Right lobe of liver (tissue), 6 donors: Measurements from ENCODE around the gene DDX24. TPM values are rescaled to one million over a fixed set of nuclear protein-coding genes. Genes with fewer than 3 reads are reported as not detected.

Experiments used
- ATAC-seq, 4 donors: fragments of 200-7000 bp; cut with Tn5 transposase; one replicate each; pipeline ENCODE4 v1.9.1; 2020; ENCODE audit warnings: mild to moderate bottlenecking in 4 of 4, moderate library complexity in 4 of 4
- DNase-seq, 3 donors: peaks; one replicate each; pipeline ENCODE4 v3.0.0-alpha.2; 2020
- H3K27ac ChIP-seq, 3 donors: fragments of 200-600 bp; one replicate each; pipeline ENCODE4 v1.8.0; 2022
- H3K27me3 ChIP-seq, 2 donors: fragments of 200-600 bp; one replicate each; pipeline ENCODE4 v1.8.0; 2022
- H3K36me3 ChIP-seq, 4 donors: fragments of 200-600 bp; sonication (generic) in 1 of 4; one replicate each; pipeline versions ENCODE4 v1.5.1 to v1.8.0; 2017 to 2022; ENCODE audit warnings: control low read depth in 1 of 4
- H3K4me1 ChIP-seq, 4 donors: fragments of 200-600 bp; sonication (generic) in 1 of 4; one replicate each; pipeline versions ENCODE4 v1.5.1 to v1.8.0; 2017 to 2022; ENCODE audit warnings: control low read depth in 1 of 4
- H3K4me3 ChIP-seq, 3 donors: fragments of 200-600 bp; one replicate each; pipeline ENCODE4 v1.8.0; 2022
- H3K9me3 ChIP-seq, 4 donors: fragments of 200-600 bp; sonication (generic) in 1 of 4; one replicate each; pipeline versions ENCODE4 v1.5.1 to v1.8.0; 2017 to 2022; ENCODE audit warnings: control low read depth in 1 of 4
- POLR2A ChIP-seq: fragments of 450-650 bp; IDR thresholded peaks from one replicate; pipeline ENCODE4 v1.6.1; 2017; ENCODE audit warnings: antibody characterized with exemption, mild to moderate bottlenecking
- WGBS: methylation state at CpG from one replicate; pipeline ENCODE4 v1.1.6; 2018; ENCODE audit warnings: low coverage, low lambda C conversion rate; ENCODE audit not compliant: insufficient coverage; ENCODE audit errors: missing lambda C conversion rate; 5-methylcytosine and 5-hydroxymethylcytosine counted together
- intact Hi-C, 2 donors: fragments of 100-400 bp; cut with DNase I; formaldehyde crosslinking; loops; one replicate each; pipeline versions ENCODE4 v1.11.2 to v1.14.1; 2022
- total RNA-seq, 6 experiments: library from RNA; depleted of rRNA in 2 of 6; stranded (reverse); fragments of >200 nt in 2 of 6; fragmentation: NEBNext Ultra II Directional in 3 of 6; extraction: Animal tissue kit (Norgen Biotek cat#: 25700) in 3 of 6; gene quantifications; one replicate each; pipeline versions ENCODE4 v1.1.0 to v1.2.4, GENCODE V29; 2016 to 2023
- TF ChIP-seq, protein P1 (sequence below), 4 donors: fragments of 200-600 bp in 3 of 4; fragments of 450-650 bp in 1 of 4; IDR thresholded peaks; one replicate each; pipeline versions ENCODE4 v1.5.1 to v1.8.0; 2016 to 2022; ENCODE audit warnings: antibody characterized with exemption in 4 of 4, mild to moderate bottlenecking in 2 of 4
- donor health status: DM: no; HTN: yes; CAD: no.
- donor health status: DM: no; HTN: no; CAD: no.
- donor health status: DM: no; HTN: no; CAD: no.
- donor health status: DM: no; HTN: yes; CAD: no.
- donor health status: DM: no; HTN: yes; CAD: no.

Gene DDX24
- total RNA-seq, 6 experiments from 2014 or later, result 47.8 to 74.0 (median 63.6) TPM

GRCh38 chr14:94037954-94038353, 43.0 kb downstream of the DDX24 start:
- no peaks in the 10 kb centered on the region for H3K36me3 ChIP-seq
- H3K4me3 ChIP-seq, result no peak overlapping the region
- 100% methylated on average over 1 of the region's 9 CpGs for WGBS
- DNase-seq (no peak), ATAC-seq (no peak)
- no peaks in the 10 kb centered on the region for H3K9me3 ChIP-seq
- H3K4me1 ChIP-seq, result peaks cover 0 to 8% (median 0%) of the 10 kb centered on the region in 4 donors
- intact Hi-C loops, result no loop called here
- TF ChIP-seq, protein P1, sequence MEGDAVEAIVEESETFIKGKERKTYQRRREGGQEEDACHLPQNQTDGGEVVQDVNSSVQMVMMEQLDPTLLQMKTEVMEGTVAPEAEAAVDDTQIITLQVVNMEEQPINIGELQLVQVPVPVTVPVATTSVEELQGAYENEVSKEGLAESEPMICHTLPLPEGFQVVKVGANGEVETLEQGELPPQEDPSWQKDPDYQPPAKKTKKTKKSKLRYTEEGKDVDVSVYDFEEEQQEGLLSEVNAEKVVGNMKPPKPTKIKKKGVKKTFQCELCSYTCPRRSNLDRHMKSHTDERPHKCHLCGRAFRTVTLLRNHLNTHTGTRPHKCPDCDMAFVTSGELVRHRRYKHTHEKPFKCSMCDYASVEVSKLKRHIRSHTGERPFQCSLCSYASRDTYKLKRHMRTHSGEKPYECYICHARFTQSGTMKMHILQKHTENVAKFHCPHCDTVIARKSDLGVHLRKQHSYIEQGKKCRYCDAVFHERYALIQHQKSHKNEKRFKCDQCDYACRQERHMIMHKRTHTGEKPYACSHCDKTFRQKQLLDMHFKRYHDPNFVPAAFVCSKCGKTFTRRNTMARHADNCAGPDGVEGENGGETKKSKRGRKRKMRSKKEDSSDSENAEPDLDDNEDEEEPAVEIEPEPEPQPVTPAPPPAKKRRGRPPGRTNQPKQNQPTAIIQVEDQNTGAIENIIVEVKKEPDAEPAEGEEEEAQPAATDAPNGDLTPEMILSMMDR (IDR thresholded peaks at IDR 0.05), result no peak
- TF ChIP-seq POLR2A, result no peak
- no peaks in the 10 kb centered on the region for H3K27me3 ChIP-seq
- H3K27ac ChIP-seq, result no peak overlapping the region

- peak; percentile 73 to 78 (median 73) for DNase-seq
- Histone ChIP-seq H3K27ac (no peak overlapping the region), H3K9me3 (no peaks in the 10 kb centered on the region), H3K27me3 (no peaks in the 10 kb centered on the region), H3K4me1 (peaks cover 0 to under 1% (median 0%) of the 10 kb centered on the region in 4 donors), H3K4me3 (no peak overlapping the region), H3K36me3 (no peaks in the 10 kb centered on the region)
- WGBS, result 8% methylated on average over 9 of the region's 12 CpGs
- intact Hi-C loops, result no loop called here
- peak; percentile 95 to 99 (median 98) for ATAC-seq
- no peak for TF ChIP-seq POLR2A
- TF ChIP-seq, protein P1 (IDR thresholded peaks at IDR 0.05), result peak; percentile 82 to 87 (median 85)
Observed at GRCh38 chr14:94036313-94037167, 44.5 kb downstream of the DDX24 start.

DNA sequence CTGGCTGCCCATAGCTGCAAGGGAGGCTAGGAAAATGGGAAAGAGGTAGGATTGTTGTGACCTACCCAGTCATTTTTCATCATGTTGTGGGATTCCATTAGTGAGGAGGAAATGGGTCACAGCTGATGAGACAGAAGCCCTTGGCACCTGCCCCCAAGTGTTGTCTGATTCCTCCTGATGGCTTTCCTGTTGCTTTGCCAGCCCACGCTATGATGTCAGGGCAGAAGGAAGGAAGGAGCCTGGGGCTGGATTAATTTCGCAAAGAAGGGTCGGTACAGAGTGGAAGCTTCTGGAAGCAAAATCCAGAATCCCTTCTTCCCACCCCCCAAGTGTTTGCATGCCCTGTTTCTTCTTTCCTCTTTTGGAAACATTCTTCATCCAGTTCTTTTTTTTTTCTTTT, 46.1 kb downstream of the DDX24 start:
- no peak for TF ChIP-seq POLR2A
- TF ChIP-seq, protein P1 (IDR thresholded peaks at IDR 0.05), result no peak
- WGBS, result 92% methylated on average over 2 of the region's 3 CpGs
- Histone ChIP-seq H3K27ac (no peak overlapping the region), H3K4me3 (no peak overlapping the region), H3K27me3 (no peaks in the 10 kb centered on the region), H3K36me3 (no peaks in the 10 kb centered on the region), H3K9me3 (no peaks in the 10 kb centered on the region), H3K4me1 (no peaks in the 10 kb centered on the region)
- intact Hi-C loops, result no loop called here
- peak in 1 of 3 donors; percentile 23 for DNase-seq
- no peak for ATAC-seq

DNA sequence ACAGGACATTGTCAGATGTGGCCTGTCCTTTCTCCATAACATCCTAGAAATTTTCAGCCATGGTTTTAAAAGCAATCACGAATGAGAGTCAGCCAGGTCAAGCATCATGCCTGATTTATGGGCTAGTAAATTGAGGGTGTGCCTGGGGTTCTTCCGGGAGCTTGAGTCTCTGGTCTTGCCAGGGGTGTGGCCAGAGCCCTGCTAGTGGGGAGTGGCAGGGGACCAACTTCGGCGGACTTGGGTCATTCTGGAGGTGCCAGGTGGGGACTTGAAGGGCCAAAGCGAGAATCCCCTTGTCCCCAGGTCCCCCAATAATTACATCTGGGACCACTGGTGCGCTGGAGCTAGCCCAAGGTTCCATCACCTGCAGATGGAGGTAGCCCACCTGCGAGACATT, 49.1 kb downstream of the DDX24 start:
- DNase-seq (peak in 1 of 3 donors; percentile 27), ATAC-seq (no peak)
- intact Hi-C loops, result no loop called here
- Histone ChIP-seq H3K9me3 (no peaks in the 10 kb centered on the region), H3K36me3 (no peaks in the 10 kb centered on the region), H3K27me3 (no peaks in the 10 kb centered on the region), H3K4me1 (peaks cover 0 to 9% (median 0%) of the 10 kb centered on the region in 4 donors), H3K27ac (no peak overlapping the region), H3K4me3 (no peak overlapping the region)
- TF ChIP-seq, protein P1 (IDR thresholded peaks at IDR 0.05), result no peak
- no peak for TF ChIP-seq POLR2A
- 88% methylated on average over 4 of the region's 7 CpGs for WGBS
